K562 (cell line): ENCODE results near the gene NRG2. TPM values are rescaled to one million over a fixed set of nuclear protein-coding genes. Genes with fewer than 3 reads are reported as not detected.

Experiments
- JUND ChIP-seq, 2 experiments: IDR thresholded peaks; 2 replicates in 1 of 2; 3 replicates in 1 of 2; pipeline ENCODE4 v1.6.1; 2011; ENCODE audit warnings: borderline replicate concordance in 2 of 2, low read depth in 2 of 2, low read length in 2 of 2, improper control_type of control experiment in 1 of 2, missing biosample characterization in 1 of 2, missing genetic modification characterization in 1 of 2, missing genetic modification reagents in 1 of 2
- RBM22 ChIP-seq: fragments of 200-400 bp; formaldehyde crosslinking; IDR thresholded peaks from 2 replicates; pipeline ENCODE4 v1.6.1; 2018; ENCODE audit warnings: low read length, low read depth; ENCODE audit not compliant: poor library complexity, severe bottlenecking
- TAF9B ChIP-seq: fragments of 450-650 bp; IDR thresholded peaks from 2 replicates; pipeline ENCODE4 v1.6.1; 2018; ENCODE audit warnings: mild to moderate bottlenecking; ENCODE audit not compliant: partially characterized antibody
- ZNF316 ChIP-seq: fragments of 450-650 bp; IDR thresholded peaks from 2 replicates; pipeline ENCODE4 v1.6.1; 2016
- polyA plus RNA-seq, 8 experiments: library from polyadenylated mRNA; depleted of rRNA in 4 of 8; stranded (reverse) in 5 of 8; unstranded in 3 of 8; fragments of >200 nt; fragmentation: Nextera tagmentation in 2 of 8; fragmentation: Illumina TruSeq in 1 of 8; extraction: Ambion mirVana in 2 of 8; extraction: Trizol in 1 of 8; gene quantifications; 2 replicates each; pipeline versions ENCODE4 v1.2.1 to v1.2.3, GENCODE V29; 2011 to 2014; ENCODE audit warnings: inconsistent platforms in 1 of 8, missing spikeins in 1 of 8
- total RNA-seq, 7 experiments: library from RNA; depleted of rRNA in 6 of 7; stranded (reverse); fragments of >200 nt in 6 of 7; fragmentation: Illumina TruSeq in 2 of 7; extraction: Trizol in 2 of 7; gene quantifications; 2 replicates each; pipeline versions ENCODE4 v1.2.1 to v1.2.3, GENCODE V29; 2011 to 2021; ENCODE audit warnings: low replicate concordance in 1 of 7
- TF ChIP-seq, protein P1 (sequence below), 2 experiments: fragments of 450-650 bp; formaldehyde crosslinking in 1 of 2; IDR thresholded peaks; 2 replicates each; pipeline versions ENCODE4 v1.4.0 to v1.6.1; 2014 to 2020; ENCODE audit warnings: mild to moderate bottlenecking in 2 of 2, borderline replicate concordance in 1 of 2, low read depth in 1 of 2
- TF ChIP-seq, protein P2 (sequence below), 3 experiments: IDR thresholded peaks in 2 of 3; conservative IDR thresholded peaks in 1 of 3; 2 replicates each; pipeline ENCODE4 v1.5.1; 2011 to 2012; ENCODE audit warnings: low read length in 3 of 3, mild to moderate bottlenecking in 3 of 3, control low read depth in 2 of 3, improper control_type of control experiment in 1 of 3, inconsistent platforms in 1 of 3, low read depth in 1 of 3, mixed read lengths in 1 of 3, moderate library complexity in 1 of 3; ENCODE audit not compliant: insufficient read depth in 2 of 3
- TF ChIP-seq, protein P3 (sequence below): fragments of 450-650 bp; formaldehyde crosslinking; IDR thresholded peaks from 2 replicates; pipeline ENCODE4 v1.4.0; 2020; ENCODE audit warnings: mild to moderate bottlenecking, moderate library complexity

NRG2 gene
- total and polyA plus RNA-seq, 9 of the 15 experiments (the other 6 are each of a cell fraction or from before 2014, with no cell fraction given), result not detected

DNA sequence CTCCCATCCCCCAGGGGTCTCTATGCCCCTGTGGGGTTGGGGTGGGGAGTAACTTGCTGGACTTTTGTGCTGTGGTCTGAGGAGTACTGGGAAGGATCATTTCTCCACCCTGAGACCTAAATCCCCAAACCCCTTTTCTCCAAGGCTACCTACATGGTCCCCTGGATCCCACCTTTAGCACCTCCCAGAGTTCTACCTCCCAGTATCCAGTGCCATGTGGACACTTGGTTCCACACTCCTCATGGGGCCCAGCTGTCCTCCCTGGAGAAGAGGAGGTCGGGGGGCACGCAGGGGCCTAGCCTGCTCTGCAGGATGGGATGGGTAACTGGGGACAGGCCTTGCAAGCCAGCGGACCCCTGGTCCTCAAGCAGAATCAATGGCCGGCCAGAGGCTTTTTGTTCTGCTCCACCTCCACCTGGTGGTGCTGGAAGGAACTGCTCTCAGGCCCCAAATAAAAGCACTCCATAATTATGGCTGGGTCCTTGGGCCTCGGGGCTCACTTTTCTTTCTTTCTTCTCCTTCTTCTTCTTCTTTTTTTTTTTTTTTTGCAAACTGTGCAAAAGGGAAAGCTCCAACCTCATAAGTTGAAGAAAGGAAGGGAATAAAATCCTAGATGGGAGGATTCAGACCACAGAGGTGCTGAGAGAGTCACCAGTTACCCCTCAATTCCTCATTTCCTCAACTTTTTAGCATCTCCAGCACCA lies 179.1 kb downstream of the NRG2 start (continued):
- TF ChIP-seq, protein P1, sequence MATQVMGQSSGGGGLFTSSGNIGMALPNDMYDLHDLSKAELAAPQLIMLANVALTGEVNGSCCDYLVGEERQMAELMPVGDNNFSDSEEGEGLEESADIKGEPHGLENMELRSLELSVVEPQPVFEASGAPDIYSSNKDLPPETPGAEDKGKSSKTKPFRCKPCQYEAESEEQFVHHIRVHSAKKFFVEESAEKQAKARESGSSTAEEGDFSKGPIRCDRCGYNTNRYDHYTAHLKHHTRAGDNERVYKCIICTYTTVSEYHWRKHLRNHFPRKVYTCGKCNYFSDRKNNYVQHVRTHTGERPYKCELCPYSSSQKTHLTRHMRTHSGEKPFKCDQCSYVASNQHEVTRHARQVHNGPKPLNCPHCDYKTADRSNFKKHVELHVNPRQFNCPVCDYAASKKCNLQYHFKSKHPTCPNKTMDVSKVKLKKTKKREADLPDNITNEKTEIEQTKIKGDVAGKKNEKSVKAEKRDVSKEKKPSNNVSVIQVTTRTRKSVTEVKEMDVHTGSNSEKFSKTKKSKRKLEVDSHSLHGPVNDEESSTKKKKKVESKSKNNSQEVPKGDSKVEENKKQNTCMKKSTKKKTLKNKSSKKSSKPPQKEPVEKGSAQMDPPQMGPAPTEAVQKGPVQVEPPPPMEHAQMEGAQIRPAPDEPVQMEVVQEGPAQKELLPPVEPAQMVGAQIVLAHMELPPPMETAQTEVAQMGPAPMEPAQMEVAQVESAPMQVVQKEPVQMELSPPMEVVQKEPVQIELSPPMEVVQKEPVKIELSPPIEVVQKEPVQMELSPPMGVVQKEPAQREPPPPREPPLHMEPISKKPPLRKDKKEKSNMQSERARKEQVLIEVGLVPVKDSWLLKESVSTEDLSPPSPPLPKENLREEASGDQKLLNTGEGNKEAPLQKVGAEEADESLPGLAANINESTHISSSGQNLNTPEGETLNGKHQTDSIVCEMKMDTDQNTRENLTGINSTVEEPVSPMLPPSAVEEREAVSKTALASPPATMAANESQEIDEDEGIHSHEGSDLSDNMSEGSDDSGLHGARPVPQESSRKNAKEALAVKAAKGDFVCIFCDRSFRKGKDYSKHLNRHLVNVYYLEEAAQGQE (IDR thresholded peaks at IDR 0.05; ENCODE audit: borderline replicate concordance), result peak; percentile 53; the same call in 1 of the 2 replicates
- TF ChIP-seq, protein P1 (CRISPR knock-in tag; IDR thresholded peaks at IDR 0.05; ENCODE audit: low read depth), result no peak
- TF ChIP-seq, protein P2, sequence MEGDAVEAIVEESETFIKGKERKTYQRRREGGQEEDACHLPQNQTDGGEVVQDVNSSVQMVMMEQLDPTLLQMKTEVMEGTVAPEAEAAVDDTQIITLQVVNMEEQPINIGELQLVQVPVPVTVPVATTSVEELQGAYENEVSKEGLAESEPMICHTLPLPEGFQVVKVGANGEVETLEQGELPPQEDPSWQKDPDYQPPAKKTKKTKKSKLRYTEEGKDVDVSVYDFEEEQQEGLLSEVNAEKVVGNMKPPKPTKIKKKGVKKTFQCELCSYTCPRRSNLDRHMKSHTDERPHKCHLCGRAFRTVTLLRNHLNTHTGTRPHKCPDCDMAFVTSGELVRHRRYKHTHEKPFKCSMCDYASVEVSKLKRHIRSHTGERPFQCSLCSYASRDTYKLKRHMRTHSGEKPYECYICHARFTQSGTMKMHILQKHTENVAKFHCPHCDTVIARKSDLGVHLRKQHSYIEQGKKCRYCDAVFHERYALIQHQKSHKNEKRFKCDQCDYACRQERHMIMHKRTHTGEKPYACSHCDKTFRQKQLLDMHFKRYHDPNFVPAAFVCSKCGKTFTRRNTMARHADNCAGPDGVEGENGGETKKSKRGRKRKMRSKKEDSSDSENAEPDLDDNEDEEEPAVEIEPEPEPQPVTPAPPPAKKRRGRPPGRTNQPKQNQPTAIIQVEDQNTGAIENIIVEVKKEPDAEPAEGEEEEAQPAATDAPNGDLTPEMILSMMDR (IDR thresholded peaks at IDR 0.05 in 2 of 3, conservative IDR thresholded peaks at IDR 0.05 in 1 of 3; ENCODE audit: insufficient read depth in 2 of 3, low read depth in 1 of 3, low read length in 3 of 3), result peak; percentile 85 to 88 (median 86)
- TF ChIP-seq TAF9B, result no peak
- no peak for TF ChIP-seq JUND (IDR thresholded peaks at IDR 0.05; ENCODE audit: borderline replicate concordance, low read depth, low read length)
- TF ChIP-seq JUND (tag; IDR thresholded peaks at IDR 0.05; ENCODE audit: borderline replicate concordance, low read depth, low read length), result no peak
- TF ChIP-seq RBM22, result no peak
- TF ChIP-seq, protein P3, sequence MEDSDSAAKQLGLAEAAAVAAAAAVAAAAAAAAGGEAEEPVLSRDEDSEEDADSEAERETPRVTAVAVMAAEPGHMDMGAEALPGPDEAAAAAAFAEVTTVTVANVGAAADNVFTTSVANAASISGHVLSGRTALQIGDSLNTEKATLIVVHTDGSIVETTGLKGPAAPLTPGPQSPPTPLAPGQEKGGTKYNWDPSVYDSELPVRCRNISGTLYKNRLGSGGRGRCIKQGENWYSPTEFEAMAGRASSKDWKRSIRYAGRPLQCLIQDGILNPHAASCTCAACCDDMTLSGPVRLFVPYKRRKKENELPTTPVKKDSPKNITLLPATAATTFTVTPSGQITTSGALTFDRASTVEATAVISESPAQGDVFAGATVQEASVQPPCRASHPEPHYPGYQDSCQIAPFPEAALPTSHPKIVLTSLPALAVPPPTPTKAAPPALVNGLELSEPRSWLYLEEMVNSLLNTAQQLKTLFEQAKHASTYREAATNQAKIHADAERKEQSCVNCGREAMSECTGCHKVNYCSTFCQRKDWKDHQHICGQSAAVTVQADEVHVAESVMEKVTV (CRISPR knock-in tag), result 0 out of 2 replicates have a peak, but pooled peaks have one; percentile 9
- TF ChIP-seq ZNF316, result peak; percentile 60
